GM19025 (cell line): ENCODE results near the gene LUZP1.

Experiments used
- ATAC-seq: cut with Tn5 transposase; IDR thresholded peaks from one replicate; pipeline ENCODE4 v1.9.1; 2021; ENCODE audit warnings: mild to moderate bottlenecking, low read depth, moderate library complexity; ENCODE audit not compliant: unreplicated experiment

Gene LUZP1

GRCh38 chr1:23159963-23160877 lies 8.4 kb downstream of the LUZP1 start:
- ATAC-seq: no peak

- no peak for ATAC-seq
Observed at GRCh38 chr1:23156940-23157339, 11.7 kb downstream of the LUZP1 start.

GRCh38 chr1:23152966-23153684 lies 15.5 kb downstream of the LUZP1 start:
- ATAC-seq: no peak

GRCh38 chr1:23150742-23151141 lies 17.9 kb downstream of the LUZP1 start:
- no peak for ATAC-seq

- ATAC-seq: no peak
Observed at GRCh38 chr1:23150125-23150524, 18.5 kb downstream of the LUZP1 start.

GRCh38 chr1:23149114-23149513 lies 19.5 kb downstream of the LUZP1 start:
- no peak for ATAC-seq

- ATAC-seq: no peak
Observed at GRCh38 chr1:23148084-23148483, 20.6 kb downstream of the LUZP1 start.

- ATAC-seq: no peak
Observed at GRCh38 chr1:23140940-23141596, 27.6 kb downstream of the LUZP1 start.

GRCh38 chr1:23135268-23135667 lies 33.4 kb downstream of the LUZP1 start:
- ATAC-seq: no peak

GRCh38 chr1:23134055-23134454 lies 34.6 kb downstream of the LUZP1 start:
- ATAC-seq: no peak

- ATAC-seq: no peak
Observed at GRCh38 chr1:23133587-23133986, 35.1 kb downstream of the LUZP1 start.

GRCh38 chr1:23132033-23132432 lies 36.6 kb downstream of the LUZP1 start:
- ATAC-seq: no peak

- no peak for ATAC-seq
Observed at GRCh38 chr1:23129846-23130245, 38.8 kb downstream of the LUZP1 start.

GRCh38 chr1:23126801-23127200 lies 41.9 kb downstream of the LUZP1 start:
- no peak for ATAC-seq

- no peak for ATAC-seq
Observed at GRCh38 chr1:23126200-23126599, 42.5 kb downstream of the LUZP1 start.

GRCh38 chr1:23125489-23125888 lies 43.2 kb downstream of the LUZP1 start:
- ATAC-seq: no peak

GRCh38 chr1:23124259-23125026 lies 44.2 kb downstream of the LUZP1 start:
- ATAC-seq: no peak

GRCh38 chr1:23123528-23123927 lies 45.1 kb downstream of the LUZP1 start:
- no peak for ATAC-seq

GRCh38 chr1:23122796-23123195 lies 45.9 kb downstream of the LUZP1 start:
- no peak for ATAC-seq

GRCh38 chr1:23122023-23122748 lies 46.5 kb downstream of the LUZP1 start:
- no peak for ATAC-seq
